Vagina (tissue), 2 donors: Measurements from ENCODE around the gene LHX6. TPM values are rescaled to one million over a fixed set of nuclear protein-coding genes. Genes with fewer than 3 reads are reported as not detected.
A peak's percentile ranks its signal among the peaks of the same experiment; 100 is the strongest.

ENCODE experiments used
- DNase-seq, 2 donors: peaks; one replicate each; pipeline ENCODE4 v3.0.0-alpha.2; 2017; ENCODE audit errors: extremely low spot score in 2 of 2
- H3K27ac ChIP-seq: fragments of 200-600 bp; sonication (generic); one replicate; pipeline ENCODE4 v1.5.1; 2019
- H3K27me3 ChIP-seq: fragments of 200-600 bp; sonication (generic); one replicate; pipeline ENCODE4 v1.5.1; 2019
- H3K36me3 ChIP-seq, 2 donors: fragments of 200-600 bp; sonication (generic); one replicate each; pipeline ENCODE4 v1.5.1; 2017 to 2019
- H3K4me1 ChIP-seq: fragments of 200-600 bp; sonication (generic); one replicate; pipeline ENCODE4 v1.5.1; 2019
- H3K4me3 ChIP-seq, 2 donors: fragments of 200-600 bp; sonication (generic); 1 replicate in 1 of 2; 2 replicates in 1 of 2; pipeline ENCODE4 v1.5.1; 2016 to 2019
- H3K9me3 ChIP-seq: fragments of 200-600 bp; sonication (generic); one replicate; pipeline ENCODE4 v1.5.1; 2019
- POLR2A ChIP-seq, 2 donors: fragments of 450-650 bp; IDR thresholded peaks; one replicate each; pipeline ENCODE4 v1.6.1; 2017; ENCODE audit warnings: antibody characterized with exemption in 2 of 2, mild to moderate bottlenecking in 2 of 2, moderate library complexity in 2 of 2
- POLR2AphosphoS5 ChIP-seq, 2 donors: sonication (generic); formaldehyde crosslinking; IDR thresholded peaks; one replicate each; pipeline ENCODE4 v1.9.0; 2017; ENCODE audit warnings: antibody characterized with exemption in 2 of 2, mild to moderate bottlenecking in 2 of 2, low read depth in 1 of 2; ENCODE audit not compliant: insufficient read depth in 1 of 2
- intact Hi-C: fragments of 100-400 bp; cut with DNase I; formaldehyde crosslinking; loops from one replicate; pipeline ENCODE4 v1.15.1; 2023
- total RNA-seq: library from RNA; depleted of rRNA; stranded (reverse); fragments of >200 nt; gene quantifications from one replicate; pipeline ENCODE4 v1.2.3, GENCODE V29; 2016
- TF ChIP-seq, protein P1 (sequence below), 3 experiments: fragments of 450-650 bp in 2 of 3; fragments of 200-600 bp in 1 of 3; sonication (generic) in 1 of 3; IDR thresholded peaks; one replicate each; pipeline ENCODE4 v1.5.1; 2017 to 2019; ENCODE audit warnings: antibody characterized with exemption in 3 of 3, mild to moderate bottlenecking in 2 of 3, moderate library complexity in 2 of 3

LHX6 gene
- total RNA-seq, 1 donor from 2014 or later = 8.1 TPM

DNA sequence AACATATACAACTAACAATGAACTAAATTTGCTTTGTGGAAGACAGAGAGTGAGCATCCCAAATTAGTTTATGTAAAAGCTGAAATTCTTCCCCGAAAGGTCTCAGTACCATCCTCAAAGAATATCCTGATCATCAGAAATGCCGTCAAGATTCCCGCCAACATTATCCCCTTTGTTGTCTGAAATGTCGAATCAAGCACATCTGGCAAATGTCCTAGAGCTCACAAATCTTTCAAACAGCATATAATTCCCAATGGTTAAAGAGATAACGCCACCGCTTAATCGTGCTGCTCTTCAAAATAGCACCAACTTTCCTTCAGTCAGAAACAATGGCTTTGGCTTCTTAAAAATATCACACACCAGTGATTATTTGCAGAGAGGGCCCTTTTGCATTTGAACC is 45.3 kb downstream of the LHX6 start:
- no peak for TF ChIP-seq POLR2A (IDR thresholded peaks at IDR 0.05)
- TF ChIP-seq POLR2AphosphoS5 (IDR thresholded peaks at IDR 0.05; ENCODE audit: insufficient read depth in 1 of 2, low read depth in 1 of 2) = no peak
- TF ChIP-seq, protein P1, sequence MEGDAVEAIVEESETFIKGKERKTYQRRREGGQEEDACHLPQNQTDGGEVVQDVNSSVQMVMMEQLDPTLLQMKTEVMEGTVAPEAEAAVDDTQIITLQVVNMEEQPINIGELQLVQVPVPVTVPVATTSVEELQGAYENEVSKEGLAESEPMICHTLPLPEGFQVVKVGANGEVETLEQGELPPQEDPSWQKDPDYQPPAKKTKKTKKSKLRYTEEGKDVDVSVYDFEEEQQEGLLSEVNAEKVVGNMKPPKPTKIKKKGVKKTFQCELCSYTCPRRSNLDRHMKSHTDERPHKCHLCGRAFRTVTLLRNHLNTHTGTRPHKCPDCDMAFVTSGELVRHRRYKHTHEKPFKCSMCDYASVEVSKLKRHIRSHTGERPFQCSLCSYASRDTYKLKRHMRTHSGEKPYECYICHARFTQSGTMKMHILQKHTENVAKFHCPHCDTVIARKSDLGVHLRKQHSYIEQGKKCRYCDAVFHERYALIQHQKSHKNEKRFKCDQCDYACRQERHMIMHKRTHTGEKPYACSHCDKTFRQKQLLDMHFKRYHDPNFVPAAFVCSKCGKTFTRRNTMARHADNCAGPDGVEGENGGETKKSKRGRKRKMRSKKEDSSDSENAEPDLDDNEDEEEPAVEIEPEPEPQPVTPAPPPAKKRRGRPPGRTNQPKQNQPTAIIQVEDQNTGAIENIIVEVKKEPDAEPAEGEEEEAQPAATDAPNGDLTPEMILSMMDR (IDR thresholded peaks at IDR 0.05) = no peak
- no peak overlapping the region for H3K27ac ChIP-seq
- H3K4me3 ChIP-seq = no peak overlapping the region
- intact Hi-C loops = no loop called here
- no peaks in the 10 kb centered on the region for H3K27me3 ChIP-seq
- H3K36me3 ChIP-seq = no peaks in the 10 kb centered on the region
- H3K9me3 ChIP-seq = no peaks in the 10 kb centered on the region
- DNase-seq = no peak
- no peaks in the 10 kb centered on the region for H3K4me1 ChIP-seq

DNA sequence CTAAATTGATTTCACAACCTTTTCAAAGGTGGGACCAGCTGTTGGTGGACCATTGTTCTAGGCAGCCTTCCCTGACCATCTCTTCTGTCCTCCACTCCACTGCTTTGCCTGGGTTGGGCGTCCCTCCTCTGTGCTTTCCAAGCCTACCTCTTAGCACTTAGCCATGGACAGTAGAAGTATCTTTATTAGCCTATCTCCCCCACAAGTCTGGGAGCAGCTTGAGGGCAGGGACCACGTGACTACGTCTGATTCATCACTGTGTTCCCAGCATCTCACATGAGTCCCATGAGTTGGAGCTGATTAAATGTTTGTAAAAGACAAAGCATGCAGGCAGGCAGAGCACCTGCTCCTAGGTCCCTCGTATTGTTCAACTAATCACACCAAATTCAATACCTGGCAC is 48.1 kb downstream of the LHX6 start:
- H3K4me3 ChIP-seq = no peak overlapping the region
- no peaks in the 10 kb centered on the region for H3K4me1 ChIP-seq
- intact Hi-C loops = no loop called here
- no peaks in the 10 kb centered on the region for H3K9me3 ChIP-seq
- no peak for DNase-seq
- no peaks in the 10 kb centered on the region for H3K27me3 ChIP-seq
- H3K27ac ChIP-seq = no peak overlapping the region
- TF ChIP-seq POLR2AphosphoS5 (IDR thresholded peaks at IDR 0.05; ENCODE audit: insufficient read depth in 1 of 2, low read depth in 1 of 2) (peak in 1 of 2 donors; percentile 46), POLR2A (IDR thresholded peaks at IDR 0.05) (no peak)
- TF ChIP-seq, protein P1 (IDR thresholded peaks at IDR 0.05) = no peak
- no peaks in the 10 kb centered on the region for H3K36me3 ChIP-seq

DNA sequence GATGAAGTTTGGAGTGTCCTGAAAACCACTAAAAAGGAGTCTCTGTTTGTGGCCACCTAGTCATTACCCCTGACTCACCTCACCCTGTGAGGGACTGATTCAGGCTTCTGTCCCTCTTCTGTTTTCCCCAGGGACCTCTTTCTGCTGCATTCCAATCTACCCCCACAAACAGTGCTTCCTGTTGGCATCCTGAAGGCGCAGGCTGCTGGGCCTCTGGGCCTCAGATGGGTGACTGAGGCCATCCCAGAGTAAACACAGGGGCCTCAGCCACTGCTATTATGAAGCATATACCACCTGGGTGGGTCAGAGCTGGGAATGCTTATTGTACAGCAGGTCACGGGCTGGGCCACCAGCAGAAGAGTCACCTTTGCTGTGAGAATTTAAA is 49.1 kb downstream of the LHX6 start:
- Histone ChIP-seq H3K4me3 (no peak overlapping the region), H3K4me1 (no peaks in the 10 kb centered on the region), H3K9me3 (no peaks in the 10 kb centered on the region), H3K27me3 (no peaks in the 10 kb centered on the region), H3K36me3 (no peaks in the 10 kb centered on the region), H3K27ac (no peak overlapping the region)
- TF ChIP-seq POLR2AphosphoS5 (IDR thresholded peaks at IDR 0.05; ENCODE audit: insufficient read depth in 1 of 2, low read depth in 1 of 2) (no peak), POLR2A (IDR thresholded peaks at IDR 0.05) (no peak)
- TF ChIP-seq, protein P1 (IDR thresholded peaks at IDR 0.05) = no peak
- intact Hi-C loops = no loop called here
- no peak for DNase-seq

DNA sequence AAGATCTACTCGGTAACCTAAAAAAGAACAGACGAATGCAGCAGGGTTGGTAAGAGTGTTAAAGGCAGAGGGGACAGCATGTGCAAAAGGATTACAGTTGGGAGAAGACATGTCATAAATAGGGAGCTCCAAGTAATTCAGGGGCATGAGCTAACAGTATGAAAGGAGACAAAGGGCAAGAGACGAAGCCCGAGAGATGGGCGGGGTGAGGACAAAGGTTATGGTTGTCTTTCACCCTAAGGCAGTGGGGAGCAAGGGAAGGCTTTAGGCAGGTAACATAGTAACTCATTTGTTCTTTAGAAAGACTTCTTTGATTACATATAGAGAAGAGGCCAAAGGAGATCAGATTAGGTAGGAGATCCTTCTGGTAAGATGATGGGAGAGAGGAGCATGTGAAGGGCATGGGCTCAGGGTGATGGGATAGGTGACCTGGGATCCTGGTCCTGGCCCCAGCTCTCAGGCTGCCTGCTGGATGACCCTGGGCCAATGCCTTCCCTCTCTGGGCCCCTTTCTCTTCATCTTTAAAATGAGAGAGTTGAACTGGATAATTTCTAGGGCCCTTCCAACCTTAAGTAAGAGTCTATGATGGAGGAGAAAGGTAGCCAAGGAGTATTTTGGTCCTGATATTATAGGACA is 49.6 kb downstream of the LHX6 start:
- no peaks in the 10 kb centered on the region for H3K9me3 ChIP-seq
- intact Hi-C loops = no loop called here
- H3K27ac ChIP-seq = no peak overlapping the region
- no peaks in the 10 kb centered on the region for H3K36me3 ChIP-seq
- no peaks in the 10 kb centered on the region for H3K4me1 ChIP-seq
- H3K27me3 ChIP-seq = no peaks in the 10 kb centered on the region
- TF ChIP-seq POLR2AphosphoS5 (IDR thresholded peaks at IDR 0.05; ENCODE audit: insufficient read depth in 1 of 2, low read depth in 1 of 2) (no peak), POLR2A (IDR thresholded peaks at IDR 0.05) (no peak)
- TF ChIP-seq, protein P1 (IDR thresholded peaks at IDR 0.05) = no peak
- no peak for DNase-seq
- no peak overlapping the region for H3K4me3 ChIP-seq

DNA sequence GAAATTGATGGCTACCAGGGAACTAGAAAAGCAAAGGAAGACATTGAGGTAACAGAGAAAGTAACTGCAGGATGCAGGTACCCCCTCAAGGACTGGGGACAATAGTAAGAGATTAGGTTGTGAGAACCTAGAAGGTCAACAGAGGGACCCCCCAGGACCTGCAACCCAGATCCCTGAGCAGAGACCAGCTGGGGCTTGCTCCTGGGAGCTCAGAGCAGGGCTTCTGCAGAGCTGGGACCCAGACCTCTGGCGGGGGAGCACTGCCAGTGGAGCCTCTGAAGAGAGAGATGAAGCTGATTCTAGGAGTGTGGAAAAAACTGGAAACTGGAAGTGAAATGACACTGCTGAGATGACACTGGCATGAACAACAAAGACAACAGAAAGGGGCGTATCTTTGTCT is 51.8 kb downstream of the LHX6 start:
- no peaks in the 10 kb centered on the region for H3K4me1 ChIP-seq
- H3K9me3 ChIP-seq = no peaks in the 10 kb centered on the region
- no peak overlapping the region for H3K4me3 ChIP-seq
- no peaks in the 10 kb centered on the region for H3K27me3 ChIP-seq
- no peak for TF ChIP-seq POLR2AphosphoS5 (IDR thresholded peaks at IDR 0.05; ENCODE audit: insufficient read depth in 1 of 2, low read depth in 1 of 2)
- no peak for TF ChIP-seq POLR2A (IDR thresholded peaks at IDR 0.05)
- TF ChIP-seq, protein P1 (IDR thresholded peaks at IDR 0.05) = no peak
- no peak for DNase-seq
- H3K27ac ChIP-seq = no peak overlapping the region
- no peaks in the 10 kb centered on the region for H3K36me3 ChIP-seq
- intact Hi-C loops = no loop called here
